Endometrial microvascular endothelial cells (primary cell): ENCODE measurements around the gene DMRT2. TPM values are rescaled to one million over a fixed set of nuclear protein-coding genes. Genes with fewer than 3 reads are reported as not detected.

Experiments used
- in situ Hi-C: cut with HindIII; loops from 2 replicates; pipeline ENCODE4 v1.10.0; 2017; ENCODE audit warnings: low sequenced_read_pairs, low pct_unique_long_range_greater_than_20kb; ENCODE audit errors: inconsistent ontology term
- total RNA-seq: library from RNA; depleted of rRNA; stranded (reverse); fragments of >200 nt; gene quantifications from one replicate; pipeline ENCODE4 v1.2.3, GENCODE V29; 2015; ENCODE audit errors: inconsistent ontology term

Gene DMRT2
- total RNA-seq, 1 donor from 2014 or later: not detected

GRCh38 chr9:1077616-1078015, 27.5 kb downstream of the DMRT2 start:
- in situ Hi-C loops: no loop called here

- in situ Hi-C loops: no loop called here
Measured at GRCh38 chr9:1083325-1083913, 33.3 kb downstream of the DMRT2 start.

- in situ Hi-C loops: no loop called here
Measured at GRCh38 chr9:1085086-1085485, 34.9 kb downstream of the DMRT2 start.

GRCh38 chr9:1086517-1086916, 36.4 kb downstream of the DMRT2 start:
- in situ Hi-C loops: no loop called here

GRCh38 chr9:1087120-1087881, 37.1 kb downstream of the DMRT2 start:
- in situ Hi-C loops: no loop called here

- in situ Hi-C loops: no loop called here
Measured at GRCh38 chr9:1094749-1095148, 44.6 kb downstream of the DMRT2 start.

GRCh38 chr9:1096155-1096964, 46.2 kb downstream of the DMRT2 start:
- in situ Hi-C loops: no loop called here

GRCh38 chr9:1098551-1098950, 48.4 kb downstream of the DMRT2 start:
- in situ Hi-C loops: no loop called here

- in situ Hi-C loops: no loop called here
Measured at GRCh38 chr9:1100201-1100600, 50.0 kb downstream of the DMRT2 start.

- in situ Hi-C loops: no loop called here
Measured at GRCh38 chr9:1100945-1101344, 50.8 kb downstream of the DMRT2 start.

GRCh38 chr9:1101846-1102641, 51.9 kb downstream of the DMRT2 start:
- in situ Hi-C loops: no loop called here

- in situ Hi-C loops: no loop called here
Measured at GRCh38 chr9:1102642-1102970, 52.4 kb downstream of the DMRT2 start.

Other genes starting within 250 kb of the DMRT2 start
- gene DMRT1, start 208.7 kb upstream of the DMRT2 start, total RNA-seq: 0.28 TPM
- not detected for gene DMRT3, start 73.7 kb upstream of the DMRT2 start, total RNA-seq